K562 (cell line): ENCODE results near the gene SPDYE3. TPM values are rescaled to one million over a fixed set of nuclear protein-coding genes. Genes with fewer than 3 reads are reported as not detected.

Experiments
- ATAC-seq: fragments of 200-7000 bp; cut with Tn5 transposase; 3 replicates; pipeline ENCODE4 v1.9.1; 2020; ENCODE audit warnings: moderate library complexity
- BruUV-seq: library from RNA; stranded (reverse); fragments of 400-500 nt; replicated peaks from 2 replicates; lab custom pipeline; 2021; lab: Mats Ljungman, UMichigan
- CTCF ChIA-PET: fragments of 300-600 bp; formaldehyde crosslinking; extraction: SDS; loops from one replicate; lab custom pipeline; 2021; ENCODE audit warnings: low intra/inter-chr PET ratio; lab: Yijun Ruan, JAX
- POLR2A ChIA-PET: fragments of 300-600, 350-650 bp; sonication (Branson Sonifier 250); formaldehyde crosslinking; extraction: SDS; loops from one replicate; lab custom pipeline; 2021; ENCODE audit warnings: antibody characterized with exemption, inconsistent platforms; lab: Yijun Ruan, JAX
- DNase-seq, 4 experiments: peaks; one replicate each; pipeline versions ENCODE4 v3.0.0 to v3.0.0-alpha.2; 2011 to 2018; ENCODE audit warnings: low spot score in 3 of 4, mixed read lengths in 3 of 4; ENCODE audit errors: extremely low read depth in 1 of 4
- FAIRE-seq: peaks from 2 replicates; lab custom pipeline; 2011; peaks lifted over from hg19 to GRCh38; lab: Jason Lieb, UNC
- H2AFZ ChIP-seq: 2 replicates; pipeline ENCODE4 v1.6.0; 2011; ENCODE audit warnings: low read depth, low read length, control low read depth, inconsistent platforms
- H3K27ac ChIP-seq: fragments of 200-600 bp; 3 replicates; pipeline ENCODE4 v1.8.0; 2011; ENCODE audit warnings: low read depth, mild to moderate bottlenecking, control low read depth, inconsistent platforms, low read length, moderate library complexity, mixed read lengths; ENCODE audit errors: extremely low read depth
- H3K27me3 ChIP-seq, 2 experiments: fragments of 300-600 bp in 1 of 2; 2 replicates in 1 of 2; 3 replicates in 1 of 2; pipeline versions ENCODE4 v1.6.0 to v1.8.0; 2011; ENCODE audit warnings: inconsistent platforms in 2 of 2, low read length in 2 of 2, mild to moderate bottlenecking in 1 of 2, mixed read lengths in 1 of 2, moderate library complexity in 1 of 2; ENCODE audit not compliant: control insufficient read depth in 2 of 2, insufficient read depth in 2 of 2
- H3K36me3 ChIP-seq: fragments of 300-600 bp; 3 replicates; pipeline ENCODE4 v1.8.0; 2011; ENCODE audit warnings: mild to moderate bottlenecking, low read length, inconsistent platforms; ENCODE audit not compliant: control insufficient read depth, insufficient read depth
- H3K4me1 ChIP-seq, 2 experiments: fragments of 200-600 bp in 1 of 2; replicated peaks in 1 of 2; 2 replicates in 1 of 2; 3 replicates in 1 of 2; pipeline versions ENCODE4 v1.5.1 to v1.8.0; 2011; ENCODE audit warnings: inconsistent platforms in 2 of 2, low read length in 2 of 2, mild to moderate bottlenecking in 1 of 2, mixed read lengths in 1 of 2, moderate library complexity in 1 of 2; ENCODE audit not compliant: control insufficient read depth in 2 of 2, insufficient read depth in 2 of 2
- H3K4me2 ChIP-seq: 2 replicates; pipeline ENCODE4 v1.6.1; 2011; ENCODE audit warnings: low read length, control low read depth, inconsistent platforms, mixed read lengths; ENCODE audit not compliant: insufficient read depth
- H3K4me3 ChIP-seq: fragments of 200-600 bp; sonication (generic), shearing (Covaris generic); 2 replicates; pipeline ENCODE4 v1.5.1; 2016; ENCODE audit warnings: control low read depth, inconsistent platforms
- H3K79me2 ChIP-seq: fragments of 200-600 bp; 3 replicates; pipeline ENCODE4 v1.8.0; 2011; ENCODE audit warnings: low read length, inconsistent platforms; ENCODE audit not compliant: control insufficient read depth, insufficient read depth
- H3K9ac ChIP-seq, 2 experiments: 2 replicates each; pipeline versions ENCODE4 v1.6.0 to v1.6.1; 2011; ENCODE audit warnings: low read depth in 2 of 2, low read length in 2 of 2, control low read depth in 1 of 2, inconsistent platforms in 1 of 2, mild to moderate bottlenecking in 1 of 2, mixed read lengths in 1 of 2; ENCODE audit not compliant: insufficient read depth in 1 of 2
- H3K9me1 ChIP-seq: one replicate; pipeline ENCODE4 v1.6.0; 2011; ENCODE audit warnings: inconsistent platforms, mild to moderate bottlenecking, low read length, moderate library complexity; ENCODE audit not compliant: control insufficient read depth, insufficient read depth
- H3K9me3 ChIP-seq: replicated peaks from 2 replicates; pipeline ENCODE4 v1.5.1; 2011; ENCODE audit warnings: low read depth, low read length, inconsistent platforms; ENCODE audit not compliant: control insufficient read depth, insufficient read depth
- H4K20me1 ChIP-seq: replicated peaks from 2 replicates; pipeline ENCODE4 v1.6.1; 2011; ENCODE audit warnings: low read length, inconsistent platforms, mixed read lengths; ENCODE audit not compliant: control insufficient read depth, insufficient read depth
- ERF ChIP-seq: fragments of 450-650 bp; formaldehyde crosslinking; IDR thresholded peaks from 2 replicates; pipeline ENCODE4 v1.4.0; 2020; ENCODE audit warnings: mild to moderate bottlenecking, mixed read lengths
- JUN ChIP-seq, 2 experiments: sonication (generic) in 1 of 2; formaldehyde crosslinking in 1 of 2; IDR thresholded peaks; 2 replicates each; pipeline versions ENCODE4 v1.6.1 to v1.8.0; 2012 to 2022; ENCODE audit warnings: borderline replicate concordance in 2 of 2, mild to moderate bottlenecking in 2 of 2, improper control_type of control experiment in 1 of 2, low read depth in 1 of 2, low read length in 1 of 2, missing genetic modification reagents in 1 of 2
- PCBP1 ChIP-seq: fragments of 200-400 bp; formaldehyde crosslinking; IDR thresholded peaks from 2 replicates; pipeline ENCODE4 v1.6.1; 2018; ENCODE audit warnings: mild to moderate bottlenecking, low read depth, low read length; ENCODE audit not compliant: poor library complexity, severe bottlenecking
- POLR2G ChIP-seq: fragments of 200-400 bp; formaldehyde crosslinking; IDR thresholded peaks from 2 replicates; pipeline ENCODE4 v1.6.1; 2017; ENCODE audit warnings: low read depth, mild to moderate bottlenecking, antibody characterized with exemption, low read length, moderate library complexity
- RBFOX2 ChIP-seq: fragments of 200-400 bp; formaldehyde crosslinking; IDR thresholded peaks from 2 replicates; pipeline ENCODE4 v1.6.1; 2017; ENCODE audit warnings: low read depth, mild to moderate bottlenecking, low read length, moderate library complexity
- RBM22 ChIP-seq: fragments of 200-400 bp; formaldehyde crosslinking; IDR thresholded peaks from 2 replicates; pipeline ENCODE4 v1.6.1; 2018; ENCODE audit warnings: low read length, low read depth; ENCODE audit not compliant: poor library complexity, severe bottlenecking
- WGBS: fragments of 100-300 bp; shearing (Covaris generic); methylation state at CpG from one replicate; pipeline ENCODE4 v1.1.6; 2016; ENCODE audit warnings: low coverage, mixed read lengths; ENCODE audit not compliant: insufficient coverage; ENCODE audit errors: missing lambda C conversion rate; 5-methylcytosine and 5-hydroxymethylcytosine counted together
- in situ Hi-C: fragments of 300-500 bp; cut with MboI; formaldehyde crosslinking; loops from 4 replicates; pipeline ENCODE4 v1.15.0; 2018; ENCODE audit warnings: inconsistent platforms, mixed read lengths
- intact Hi-C: fragments of 100-400 bp; cut with micrococcal nuclease; formaldehyde crosslinking; loops from 2 replicates; pipeline ENCODE4 v1.14.2; 2022
- polyA plus RNA-seq, 8 experiments: library from polyadenylated mRNA; depleted of rRNA in 4 of 8; stranded (reverse) in 5 of 8; unstranded in 3 of 8; fragments of >200 nt; fragmentation: Nextera tagmentation in 2 of 8; fragmentation: Illumina TruSeq in 1 of 8; extraction: Ambion mirVana in 2 of 8; extraction: Trizol in 1 of 8; gene quantifications; 2 replicates each; pipeline versions ENCODE4 v1.2.1 to v1.2.3, GENCODE V29; 2011 to 2014; ENCODE audit warnings: inconsistent platforms in 1 of 8, missing spikeins in 1 of 8
- total RNA-seq, 7 experiments: library from RNA; depleted of rRNA in 6 of 7; stranded (reverse); fragments of >200 nt in 6 of 7; fragmentation: Illumina TruSeq in 2 of 7; extraction: Trizol in 2 of 7; gene quantifications; 2 replicates each; pipeline versions ENCODE4 v1.2.1 to v1.2.3, GENCODE V29; 2011 to 2021; ENCODE audit warnings: low replicate concordance in 1 of 7
- TF ChIP-seq, protein P1 (sequence below): fragments of 250-450 bp; sonication (Bioruptor Pico); IDR thresholded peaks from 2 replicates; pipeline ENCODE4 v1.8.0; 2021; ENCODE audit warnings: borderline replicate concordance, mild to moderate bottlenecking, moderate library complexity; ENCODE audit not compliant: poor library complexity, severe bottlenecking
- TF ChIP-seq, protein P2 (sequence below): IDR thresholded peaks from 2 replicates; pipeline ENCODE4 v1.6.1; 2011; ENCODE audit warnings: borderline replicate concordance, low read depth, mild to moderate bottlenecking, moderate library complexity, low read length; ENCODE audit not compliant: insufficient read depth, poor library complexity, severe bottlenecking

The SPDYE3 gene
- total and polyA plus RNA-seq, 9 of the 15 experiments (the other 6 are each of a cell fraction or from before 2014, with no cell fraction given): 0.04 to 3.3 (median 1.2) TPM; not detected in 6

DNA sequence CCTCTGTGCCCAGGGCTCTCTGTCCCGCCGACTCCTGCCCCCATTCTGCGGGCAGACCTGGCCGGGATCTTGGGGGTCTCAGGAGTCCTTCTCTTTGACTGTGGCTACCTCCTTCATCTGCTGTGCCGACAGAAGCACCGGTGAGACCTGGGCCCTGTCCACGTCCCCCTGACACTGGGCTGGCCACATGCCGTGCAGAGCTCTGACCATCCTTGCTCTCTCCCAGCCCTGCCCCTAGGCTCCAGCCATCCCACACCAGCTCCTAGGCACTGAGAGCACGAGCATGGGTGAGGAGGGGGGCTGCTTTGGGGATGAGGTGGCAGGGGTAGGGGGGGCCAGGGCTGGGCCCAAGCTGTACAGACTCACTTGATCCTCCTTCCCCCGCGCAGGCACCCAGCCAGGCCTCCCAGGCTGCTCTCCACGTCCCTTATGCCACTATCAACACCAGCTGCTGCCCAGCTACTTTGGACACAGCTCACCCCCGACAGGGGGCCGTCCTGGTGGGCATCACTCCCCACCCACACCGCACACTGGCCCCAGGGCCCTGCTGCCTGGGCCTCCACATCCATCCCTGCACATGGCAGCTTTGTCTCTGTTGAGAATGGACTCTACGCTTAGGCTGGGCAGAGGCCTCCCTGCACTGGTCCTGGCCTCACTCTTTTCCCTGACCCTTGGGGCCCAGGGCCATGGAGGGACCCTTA is 45.6 kb downstream of the SPDYE3 start:
- ChIA-PET POLR2A (interaction anchor here (0.9 kb wide), 1 partner anchor 9 kb away, joined by 5 read pairs; no protein-coding TSS in a partner anchor), CTCF (interaction anchor here (0.6 kb wide), 1 partner anchor 218 kb away, joined by 3 read pairs; no protein-coding TSS in a partner anchor)
- H3K4me3 ChIP-seq: no peak overlapping the region
- no TSS peak for BruUV-seq
- WGBS: 87% methylated on average over 10 of the region's 16 CpGs
- no peak overlapping the region for H2AFZ ChIP-seq
- no peak; the same call in 2 of the 3 replicates for ATAC-seq
- peaks cover 0 to 9% of the 10 kb centered on the region in 2 experiments; a peak in 1 of 5 replicates for H3K4me1 ChIP-seq
- no peaks in the 10 kb centered on the region for H3K9me1 ChIP-seq
- in situ Hi-C loops: no loop called here
- TF ChIP-seq PCBP1: peak; percentile 32
- peak; percentile 63; the same call in 1 of the 2 replicates for TF ChIP-seq POLR2G
- TF ChIP-seq, protein P1, sequence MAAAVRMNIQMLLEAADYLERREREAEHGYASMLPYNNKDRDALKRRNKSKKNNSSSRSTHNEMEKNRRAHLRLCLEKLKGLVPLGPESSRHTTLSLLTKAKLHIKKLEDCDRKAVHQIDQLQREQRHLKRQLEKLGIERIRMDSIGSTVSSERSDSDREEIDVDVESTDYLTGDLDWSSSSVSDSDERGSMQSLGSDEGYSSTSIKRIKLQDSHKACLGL: no peak
- TF ChIP-seq, protein P2, sequence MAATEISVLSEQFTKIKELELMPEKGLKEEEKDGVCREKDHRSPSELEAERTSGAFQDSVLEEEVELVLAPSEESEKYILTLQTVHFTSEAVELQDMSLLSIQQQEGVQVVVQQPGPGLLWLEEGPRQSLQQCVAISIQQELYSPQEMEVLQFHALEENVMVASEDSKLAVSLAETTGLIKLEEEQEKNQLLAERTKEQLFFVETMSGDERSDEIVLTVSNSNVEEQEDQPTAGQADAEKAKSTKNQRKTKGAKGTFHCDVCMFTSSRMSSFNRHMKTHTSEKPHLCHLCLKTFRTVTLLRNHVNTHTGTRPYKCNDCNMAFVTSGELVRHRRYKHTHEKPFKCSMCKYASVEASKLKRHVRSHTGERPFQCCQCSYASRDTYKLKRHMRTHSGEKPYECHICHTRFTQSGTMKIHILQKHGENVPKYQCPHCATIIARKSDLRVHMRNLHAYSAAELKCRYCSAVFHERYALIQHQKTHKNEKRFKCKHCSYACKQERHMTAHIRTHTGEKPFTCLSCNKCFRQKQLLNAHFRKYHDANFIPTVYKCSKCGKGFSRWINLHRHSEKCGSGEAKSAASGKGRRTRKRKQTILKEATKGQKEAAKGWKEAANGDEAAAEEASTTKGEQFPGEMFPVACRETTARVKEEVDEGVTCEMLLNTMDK: no peak
- peak; percentile 75 for TF ChIP-seq RBM22
- 0 out of 2 replicates have a peak, but pooled peaks have one; percentile 36 for TF ChIP-seq RBFOX2
- no peak for TF ChIP-seq ERF
- no peak for TF ChIP-seq JUN (IDR thresholded peaks at IDR 0.05; ENCODE audit: borderline replicate concordance, low read depth, low read length)
- TF ChIP-seq JUN (CRISPR knock-in tag; IDR thresholded peaks at IDR 0.05; ENCODE audit: borderline replicate concordance): no peak
- H3K4me2 ChIP-seq: no peak overlapping the region
- peaks cover 6% of the 10 kb centered on the region; the same call in 1 of the 2 replicates for H4K20me1 ChIP-seq
- no peaks in the 10 kb centered on the region for H3K9me3 ChIP-seq
- no peaks in the 10 kb centered on the region for H3K27me3 ChIP-seq
- H3K36me3 ChIP-seq: peaks cover 94% of the 10 kb centered on the region
- no peak overlapping the region for H3K27ac ChIP-seq
- H3K79me2 ChIP-seq: no peaks in the 10 kb centered on the region
- peak overlapping the region in 1 of 2 experiments; percentile 26; a peak in 2 of 4 replicates for H3K9ac ChIP-seq
- no peak for FAIRE-seq
- intact Hi-C loops: no loop called here
- no peak for DNase-seq
